HEK293 (cell line): ENCODE data around the gene FSTL4.

Source experiments
- CTCF ChIA-PET: fragments of 350-600 bp; formaldehyde crosslinking; extraction: SDS; loops from one replicate; lab custom pipeline; 2021; ENCODE audit warnings: antibody characterized with exemption; lab: Yijun Ruan, JAX
- POLR2A ChIA-PET: fragments of 300-600 bp; formaldehyde crosslinking; extraction: SDS; loops from one replicate; lab custom pipeline; 2020; ENCODE audit warnings: antibody characterized with exemption, inconsistent platforms; lab: Yijun Ruan, JAX
- H3K27ac ChIP-seq: fragments of 200-500 bp; sonication (Bioruptor generic); 2 replicates; pipeline ENCODE4 v1.5.1; 2014; ENCODE audit warnings: low read depth, low read length, control low read depth, inconsistent platforms; ENCODE audit errors: extremely low read depth
- H3K36me3 ChIP-seq, 2 experiments: fragments of 200-500 bp in 1 of 2; sonication (Bioruptor generic) in 1 of 2; 1 replicate in 1 of 2; 2 replicates in 1 of 2; pipeline ENCODE4 v1.5.1; 2014 to 2017; ENCODE audit warnings: inconsistent platforms in 2 of 2, low read length in 2 of 2; ENCODE audit not compliant: control insufficient read depth in 2 of 2, insufficient read depth in 1 of 2
- H3K4me1 ChIP-seq: fragments of 200-500 bp; sonication (Bioruptor generic); 2 replicates; pipeline ENCODE4 v1.5.1; 2014; ENCODE audit warnings: mild to moderate bottlenecking, low read length, inconsistent platforms; ENCODE audit not compliant: control insufficient read depth, insufficient read depth
- H3K4me3 ChIP-seq: 2 replicates; pipeline ENCODE4 v1.5.1; 2011; ENCODE audit warnings: low read depth, mild to moderate bottlenecking, control low read depth, low read length, moderate library complexity
- H3K9me3 ChIP-seq: fragments of 200-500 bp; sonication (Bioruptor generic); 2 replicates; pipeline ENCODE4 v1.5.1; 2014; ENCODE audit warnings: low read depth, low read length, inconsistent platforms; ENCODE audit not compliant: control insufficient read depth, insufficient read depth
- BCL11B ChIP-seq: fragments of 450-650 bp; formaldehyde crosslinking; IDR thresholded peaks from 2 replicates; pipeline ENCODE4 v1.5.1; 2016; ENCODE audit warnings: low read depth, missing biosample characterization, missing genetic modification characterization
- GLIS1 ChIP-seq: fragments of 450-650 bp; formaldehyde crosslinking; IDR thresholded peaks from 2 replicates; pipeline ENCODE4 v1.5.1; 2016; ENCODE audit warnings: missing biosample characterization, missing genetic modification characterization
- SP2 ChIP-seq: fragments of 450-650 bp; formaldehyde crosslinking; IDR thresholded peaks from 2 replicates; pipeline ENCODE4 v1.5.1; 2016; ENCODE audit warnings: missing biosample characterization, missing genetic modification characterization
- ZBTB48 ChIP-seq: fragments of 450-650 bp; formaldehyde crosslinking; IDR thresholded peaks from 2 replicates; pipeline ENCODE4 v1.5.1; 2016; ENCODE audit warnings: missing biosample characterization, missing genetic modification characterization
- ZNF112 ChIP-seq: fragments of 450-650 bp; formaldehyde crosslinking; IDR thresholded peaks from 2 replicates; pipeline ENCODE4 v1.5.0; 2017; ENCODE audit warnings: missing biosample characterization, missing genetic modification characterization
- ZNF211 ChIP-seq: fragments of 450-650 bp; formaldehyde crosslinking; IDR thresholded peaks from 2 replicates; pipeline ENCODE4 v1.5.1; 2016; ENCODE audit warnings: low read depth, missing biosample characterization, missing genetic modification characterization
- ZNF341 ChIP-seq: fragments of 450-650 bp; formaldehyde crosslinking; IDR thresholded peaks from 2 replicates; pipeline ENCODE4; 2016; ENCODE audit warnings: low read depth, missing biosample characterization, missing genetic modification characterization
- ZNF394 ChIP-seq: fragments of 450-650 bp; formaldehyde crosslinking; IDR thresholded peaks from 2 replicates; pipeline ENCODE4 v1.5.1; 2016; ENCODE audit warnings: missing biosample characterization, missing genetic modification characterization, mild to moderate bottlenecking, moderate library complexity, borderline replicate concordance
- ZNF558 ChIP-seq: fragments of 450-650 bp; formaldehyde crosslinking; IDR thresholded peaks from 2 replicates; pipeline ENCODE4 v1.5.1; 2016; ENCODE audit warnings: missing biosample characterization, missing genetic modification characterization
- ZNF610 ChIP-seq: fragments of 450-650 bp; formaldehyde crosslinking; IDR thresholded peaks from 2 replicates; pipeline ENCODE4 v1.5.1; 2016; ENCODE audit warnings: missing biosample characterization, missing genetic modification characterization, borderline replicate concordance
- ZNF664 ChIP-seq: fragments of 450-650 bp; formaldehyde crosslinking; IDR thresholded peaks from 2 replicates; pipeline ENCODE4 v1.5.1; 2016; ENCODE audit warnings: missing biosample characterization, missing genetic modification characterization
- ZNF76 ChIP-seq: fragments of 450-650 bp; formaldehyde crosslinking; IDR thresholded peaks from 2 replicates; pipeline ENCODE4; 2016; ENCODE audit warnings: low read depth, missing biosample characterization, missing genetic modification characterization, borderline replicate concordance
- ZNF768 ChIP-seq: fragments of 450-650 bp; formaldehyde crosslinking; IDR thresholded peaks from 2 replicates; pipeline ENCODE4 v1.5.1; 2018; ENCODE audit warnings: missing biosample characterization, mild to moderate bottlenecking, missing genetic modification characterization
- ZSCAN16 ChIP-seq: fragments of 450-650 bp; formaldehyde crosslinking; IDR thresholded peaks from 2 replicates; pipeline ENCODE4 v1.5.1; 2016; ENCODE audit warnings: missing biosample characterization, missing genetic modification characterization
- ZSCAN23 ChIP-seq: fragments of 450-650 bp; formaldehyde crosslinking; IDR thresholded peaks from 2 replicates; pipeline ENCODE4 v1.5.1; 2016; ENCODE audit warnings: missing biosample characterization, missing genetic modification characterization
- TF ChIP-seq, protein P1 (sequence below): fragments of 450-650 bp; formaldehyde crosslinking; IDR thresholded peaks from 2 replicates; pipeline ENCODE4 v1.5.1; 2017; ENCODE audit warnings: missing biosample characterization, missing genetic modification characterization
- TF ChIP-seq, protein P2 (sequence below): fragments of 450-650 bp; formaldehyde crosslinking; IDR thresholded peaks from 2 replicates; pipeline ENCODE4 v1.5.1; 2016; ENCODE audit warnings: missing biosample characterization, missing genetic modification characterization
- TF ChIP-seq, protein P3 (sequence below): fragments of 450-650 bp; formaldehyde crosslinking; IDR thresholded peaks from 2 replicates; pipeline ENCODE4 v1.5.1; 2017; ENCODE audit warnings: missing biosample characterization, missing genetic modification characterization
- TF ChIP-seq, protein P4 (sequence below): fragments of 450-650 bp; formaldehyde crosslinking; IDR thresholded peaks from 2 replicates; pipeline ENCODE4 v1.5.1; 2016; ENCODE audit warnings: missing biosample characterization, missing genetic modification characterization
- TF ChIP-seq, protein P5 (sequence below): fragments of 450-650 bp; formaldehyde crosslinking; IDR thresholded peaks from 2 replicates; pipeline ENCODE4 v1.5.1; 2016; ENCODE audit warnings: missing biosample characterization, missing genetic modification characterization

The FSTL4 gene

DNA sequence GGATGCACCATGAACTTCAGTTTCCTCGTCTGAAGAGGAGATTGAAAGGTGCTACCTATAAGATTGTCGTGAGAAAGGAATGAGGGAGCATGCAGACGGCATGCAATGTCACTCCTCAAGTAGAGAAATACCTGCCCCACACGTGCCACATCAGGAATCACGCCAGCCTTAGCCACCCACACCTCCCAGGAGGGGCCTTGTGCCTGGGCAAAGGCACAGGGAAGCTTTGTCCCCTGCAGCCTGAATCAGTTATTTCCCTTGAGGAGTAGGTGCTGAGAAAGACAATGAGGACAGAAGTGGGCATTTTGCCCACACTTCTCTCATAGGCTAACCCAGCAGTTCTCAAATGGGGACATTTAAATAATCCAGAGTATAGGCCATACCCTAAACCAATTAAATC lies 31.0 kb downstream of the FSTL4 start:
- CTCF ChIA-PET = interaction anchor here (0.7 to 0.9 kb wide), 2 partner anchors 11 to 82 kb away, joined by 3 read pairs; no protein-coding TSS in a partner anchor
- TF ChIP-seq, protein P1, sequence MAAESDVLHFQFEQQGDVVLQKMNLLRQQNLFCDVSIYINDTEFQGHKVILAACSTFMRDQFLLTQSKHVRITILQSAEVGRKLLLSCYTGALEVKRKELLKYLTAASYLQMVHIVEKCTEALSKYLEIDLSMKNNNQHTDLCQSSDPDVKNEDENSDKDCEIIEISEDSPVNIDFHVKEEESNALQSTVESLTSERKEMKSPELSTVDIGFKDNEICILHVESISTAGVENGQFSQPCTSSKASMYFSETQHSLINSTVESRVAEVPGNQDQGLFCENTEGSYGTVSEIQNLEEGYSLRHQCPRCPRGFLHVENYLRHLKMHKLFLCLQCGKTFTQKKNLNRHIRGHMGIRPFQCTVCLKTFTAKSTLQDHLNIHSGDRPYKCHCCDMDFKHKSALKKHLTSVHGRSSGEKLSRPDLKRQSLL (tag by site-specific recombination) = no peak
- no peak for TF ChIP-seq ZNF76 (tag by site-specific recombination)
- TF ChIP-seq BCL11B (tag by site-specific recombination) = no peak
- TF ChIP-seq ZNF112 = no peak
- TF ChIP-seq ZSCAN23 (tag by site-specific recombination) = no peak
- no peak for TF ChIP-seq ZSCAN16
- TF ChIP-seq, all 188 proteins: peak for 0
- POLR2A ChIA-PET = no interaction called here
- no peak overlapping the region for H3K27ac ChIP-seq
- no peaks in the 10 kb centered on the region for H3K4me1 ChIP-seq
- no peaks in the 10 kb centered on the region for H3K36me3 ChIP-seq
- H3K9me3 ChIP-seq = no peaks in the 10 kb centered on the region
- H3K4me3 ChIP-seq = no peak overlapping the region

DNA sequence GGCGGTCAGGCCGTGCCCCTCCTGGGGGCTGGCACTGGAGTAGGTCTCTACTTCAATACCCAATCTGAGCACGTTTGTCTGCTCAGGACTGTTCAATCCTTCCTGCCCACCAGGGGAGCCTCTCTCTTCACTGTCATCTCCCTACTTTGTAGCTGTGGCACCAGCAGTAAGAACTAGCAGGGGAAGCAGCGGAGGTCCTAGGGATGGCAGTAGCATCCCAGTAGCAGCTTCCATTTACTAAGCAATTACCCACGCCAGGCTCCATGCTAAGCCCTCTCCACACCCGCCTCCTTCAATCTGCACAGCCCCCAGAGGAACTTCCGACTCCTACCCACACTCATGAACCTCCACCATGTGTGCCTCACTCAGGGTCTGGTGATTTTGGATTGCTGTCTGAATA lies 31.7 kb downstream of the FSTL4 start:
- no peak overlapping the region for H3K27ac ChIP-seq
- ChIA-PET POLR2A (no interaction called here), CTCF (interaction anchor here (0.7 kb wide), 1 partner anchor 82 kb away, joined by 3 read pairs; no protein-coding TSS in a partner anchor)
- H3K4me3 ChIP-seq = no peak overlapping the region
- H3K9me3 ChIP-seq = no peaks in the 10 kb centered on the region
- no peaks in the 10 kb centered on the region for H3K36me3 ChIP-seq
- TF ChIP-seq, protein P2, sequence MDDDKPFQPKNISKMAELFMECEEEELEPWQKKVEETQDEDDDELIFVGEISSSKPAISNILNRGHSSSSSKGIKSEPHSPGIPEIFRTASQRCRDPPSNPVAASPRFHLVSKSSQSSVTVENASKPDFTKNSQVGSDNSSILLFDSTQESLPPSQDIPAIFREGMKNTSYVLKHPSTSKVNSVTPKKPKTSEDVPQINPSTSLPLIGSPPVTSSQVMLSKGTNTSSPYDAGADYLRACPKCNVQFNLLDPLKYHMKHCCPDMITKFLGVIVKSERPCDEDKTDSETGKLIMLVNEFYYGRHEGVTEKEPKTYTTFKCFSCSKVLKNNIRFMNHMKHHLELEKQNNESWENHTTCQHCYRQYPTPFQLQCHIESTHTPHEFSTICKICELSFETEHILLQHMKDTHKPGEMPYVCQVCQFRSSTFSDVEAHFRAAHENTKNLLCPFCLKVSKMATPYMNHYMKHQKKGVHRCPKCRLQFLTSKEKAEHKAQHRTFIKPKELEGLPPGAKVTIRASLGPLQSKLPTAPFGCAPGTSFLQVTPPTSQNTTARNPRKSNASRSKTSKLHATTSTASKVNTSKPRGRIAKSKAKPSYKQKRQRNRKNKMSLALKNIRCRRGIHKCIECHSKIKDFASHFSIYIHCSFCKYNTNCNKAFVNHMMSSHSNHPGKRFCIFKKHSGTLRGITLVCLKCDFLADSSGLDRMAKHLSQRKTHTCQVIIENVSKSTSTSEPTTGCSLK = no peak
- TF ChIP-seq ZNF394 (tag by site-specific recombination) (no peak), GLIS1 (no peak), ZNF768 (tag by site-specific recombination) (no peak), ZBTB48 (tag by site-specific recombination) (no peak)
- no peaks in the 10 kb centered on the region for H3K4me1 ChIP-seq

DNA sequence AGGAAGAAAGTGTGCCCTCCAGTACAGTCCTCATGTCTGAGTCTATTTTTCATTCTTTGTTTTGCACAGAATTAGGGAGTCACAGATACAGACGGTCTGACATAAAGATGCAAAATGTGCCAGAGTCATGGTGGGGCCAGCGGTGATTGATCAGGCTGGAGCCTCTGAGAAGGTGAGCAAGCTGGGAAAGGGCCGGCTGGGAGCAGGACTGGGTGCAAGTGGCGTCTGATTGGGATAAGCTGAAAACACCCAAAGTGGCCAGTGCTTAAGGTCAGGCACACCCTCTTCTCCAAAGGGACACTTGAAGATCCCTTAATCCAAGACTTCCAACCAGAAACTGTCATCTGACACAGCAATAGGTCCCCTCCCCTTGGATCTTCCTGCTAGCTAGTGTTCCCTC lies 32.6 kb downstream of the FSTL4 start:
- ChIA-PET CTCF (no interaction called here), POLR2A (no interaction called here)
- H3K4me1 ChIP-seq = no peaks in the 10 kb centered on the region
- TF ChIP-seq, protein P3, sequence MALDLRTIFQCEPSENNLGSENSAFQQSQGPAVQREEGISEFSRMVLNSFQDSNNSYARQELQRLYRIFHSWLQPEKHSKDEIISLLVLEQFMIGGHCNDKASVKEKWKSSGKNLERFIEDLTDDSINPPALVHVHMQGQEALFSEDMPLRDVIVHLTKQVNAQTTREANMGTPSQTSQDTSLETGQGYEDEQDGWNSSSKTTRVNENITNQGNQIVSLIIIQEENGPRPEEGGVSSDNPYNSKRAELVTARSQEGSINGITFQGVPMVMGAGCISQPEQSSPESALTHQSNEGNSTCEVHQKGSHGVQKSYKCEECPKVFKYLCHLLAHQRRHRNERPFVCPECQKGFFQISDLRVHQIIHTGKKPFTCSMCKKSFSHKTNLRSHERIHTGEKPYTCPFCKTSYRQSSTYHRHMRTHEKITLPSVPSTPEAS = no peak
- TF ChIP-seq ZNF341 (tag by site-specific recombination) = no peak
- TF ChIP-seq, all 188 proteins: peak for 0
- Histone ChIP-seq H3K36me3 (no peaks in the 10 kb centered on the region), H3K27ac (no peak overlapping the region), H3K9me3 (no peaks in the 10 kb centered on the region), H3K4me3 (no peak overlapping the region)

DNA sequence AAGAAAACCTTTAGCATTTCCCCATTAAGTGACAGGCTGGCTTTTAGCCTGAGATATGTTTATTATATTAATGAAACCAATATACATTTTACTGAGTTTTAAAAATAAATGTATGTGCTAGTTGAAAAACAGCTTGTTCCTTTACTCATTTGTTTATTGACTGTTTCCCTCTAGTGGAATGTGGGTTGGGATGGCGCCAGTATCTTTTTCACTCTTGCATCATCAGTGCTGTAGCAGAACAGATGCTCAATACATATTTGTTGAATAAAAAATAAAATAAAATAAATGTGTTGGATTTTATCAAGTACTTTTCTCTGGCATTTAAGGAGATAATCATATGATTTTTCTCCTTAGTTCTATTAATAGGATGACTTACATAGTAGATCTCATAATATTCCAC lies 43.0 kb downstream of the FSTL4 start:
- ChIA-PET CTCF (interaction anchor here (0.6 to 2.2 kb wide), 4 partner anchors 16 to 1335 kb away, joined by 3 to 12 read pairs (median 3); no protein-coding TSS in a partner anchor), POLR2A (no interaction called here)
- Histone ChIP-seq H3K27ac (no peak overlapping the region), H3K36me3 (no peaks in the 10 kb centered on the region), H3K9me3 (no peaks in the 10 kb centered on the region; the same call in none of the 2 replicates), H3K4me1 (no peaks in the 10 kb centered on the region), H3K4me3 (no peak overlapping the region)
- TF ChIP-seq ZNF211 (tag by site-specific recombination) (no peak), SP2 (tag by site-specific recombination) (no peak), ZNF664 (no peak), ZNF558 (tag by site-specific recombination) (no peak), ZNF610 (no peak)
- TF ChIP-seq, protein P4, sequence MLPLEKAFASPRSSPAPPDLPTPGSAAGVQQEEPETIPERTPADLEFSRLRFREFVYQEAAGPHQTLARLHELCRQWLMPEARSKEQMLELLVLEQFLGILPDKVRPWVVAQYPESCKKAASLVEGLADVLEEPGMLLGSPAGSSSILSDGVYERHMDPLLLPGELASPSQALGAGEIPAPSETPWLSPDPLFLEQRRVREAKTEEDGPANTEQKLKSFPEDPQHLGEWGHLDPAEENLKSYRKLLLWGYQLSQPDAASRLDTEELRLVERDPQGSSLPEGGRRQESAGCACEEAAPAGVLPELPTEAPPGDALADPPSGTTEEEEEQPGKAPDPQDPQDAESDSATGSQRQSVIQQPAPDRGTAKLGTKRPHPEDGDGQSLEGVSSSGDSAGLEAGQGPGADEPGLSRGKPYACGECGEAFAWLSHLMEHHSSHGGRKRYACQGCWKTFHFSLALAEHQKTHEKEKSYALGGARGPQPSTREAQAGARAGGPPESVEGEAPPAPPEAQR (tag by site-specific recombination) = no peak
- TF ChIP-seq, protein P5, sequence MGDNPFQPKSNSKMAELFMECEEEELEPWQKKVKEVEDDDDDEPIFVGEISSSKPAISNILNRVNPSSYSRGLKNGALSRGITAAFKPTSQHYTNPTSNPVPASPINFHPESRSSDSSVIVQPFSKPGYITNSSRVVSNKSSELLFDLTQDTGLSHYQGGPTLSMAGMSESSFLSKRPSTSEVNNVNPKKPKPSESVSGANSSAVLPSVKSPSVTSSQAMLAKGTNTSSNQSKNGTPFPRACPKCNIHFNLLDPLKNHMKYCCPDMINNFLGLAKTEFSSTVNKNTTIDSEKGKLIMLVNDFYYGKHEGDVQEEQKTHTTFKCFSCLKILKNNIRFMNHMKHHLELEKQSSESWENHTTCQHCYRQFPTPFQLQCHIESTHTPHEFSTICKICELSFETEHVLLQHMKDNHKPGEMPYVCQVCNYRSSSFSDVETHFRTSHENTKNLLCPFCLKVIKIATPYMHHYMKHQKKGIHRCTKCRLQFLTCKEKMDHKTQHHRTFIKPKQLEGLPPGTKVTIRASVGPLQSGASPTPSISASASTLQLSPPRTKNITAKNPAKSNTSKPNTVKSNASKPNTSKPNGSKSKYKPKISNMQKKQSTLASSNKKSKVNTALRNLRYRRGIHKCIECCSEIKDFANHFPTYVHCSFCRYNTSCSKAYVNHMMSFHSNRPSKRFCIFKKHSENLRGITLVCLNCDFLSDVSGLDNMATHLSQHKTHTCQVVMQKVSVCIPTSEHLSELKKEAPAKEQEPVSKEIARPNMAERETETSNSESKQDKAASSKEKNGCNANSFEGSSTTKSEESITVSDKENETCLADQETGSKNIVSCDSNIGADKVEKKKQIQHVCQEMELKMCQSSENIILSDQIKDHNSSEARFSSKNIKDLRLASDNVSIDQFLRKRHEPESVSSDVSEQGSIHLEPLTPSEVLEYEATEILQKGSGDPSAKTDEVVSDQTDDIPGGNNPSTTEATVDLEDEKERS = no peak
